ENCODE results near the gene ARAP1. TPM values are rescaled to one million over a fixed set of nuclear protein-coding genes. Genes with fewer than 3 reads are reported as not detected.

ARAP1 gene
- total RNA-seq, 2 donors from 2014 or later = 74.0 to 83.8 TPM

DNA sequence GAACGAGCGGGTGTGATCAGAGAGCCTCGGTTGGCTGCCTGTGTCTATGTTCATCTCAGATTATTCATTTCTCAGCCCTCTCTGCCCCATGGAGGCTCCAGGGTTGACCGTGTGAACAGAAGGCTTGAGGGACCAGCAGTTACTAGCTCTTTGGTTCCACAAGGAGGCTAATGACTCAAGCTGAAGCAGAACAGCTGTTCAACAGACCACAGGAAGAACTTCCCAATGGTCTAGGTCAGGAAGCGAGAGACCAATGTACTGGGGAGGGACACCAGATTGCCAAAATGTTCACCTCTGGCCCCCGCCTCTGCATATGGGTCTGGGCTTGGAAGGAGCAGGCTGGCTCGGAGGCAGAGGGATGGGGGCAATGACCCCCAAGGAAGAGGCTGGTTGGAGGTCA is 63.3 kb downstream of the ARAP1 start:
- H3K36me3 ChIP-seq = peaks cover 82% of the 10 kb centered on the region
- peaks cover 0 to 50% of the 10 kb centered on the region in 2 donors for H3K4me1 ChIP-seq
- no peak overlapping the region for H3K4me3 ChIP-seq
- no peaks in the 10 kb centered on the region for H3K27me3 ChIP-seq
- no peaks in the 10 kb centered on the region for H3K9me3 ChIP-seq
- DNase-seq (ENCODE audit: low spot score) = no peak
- H3K27ac ChIP-seq = no peak overlapping the region
- TF ChIP-seq, protein P1, sequence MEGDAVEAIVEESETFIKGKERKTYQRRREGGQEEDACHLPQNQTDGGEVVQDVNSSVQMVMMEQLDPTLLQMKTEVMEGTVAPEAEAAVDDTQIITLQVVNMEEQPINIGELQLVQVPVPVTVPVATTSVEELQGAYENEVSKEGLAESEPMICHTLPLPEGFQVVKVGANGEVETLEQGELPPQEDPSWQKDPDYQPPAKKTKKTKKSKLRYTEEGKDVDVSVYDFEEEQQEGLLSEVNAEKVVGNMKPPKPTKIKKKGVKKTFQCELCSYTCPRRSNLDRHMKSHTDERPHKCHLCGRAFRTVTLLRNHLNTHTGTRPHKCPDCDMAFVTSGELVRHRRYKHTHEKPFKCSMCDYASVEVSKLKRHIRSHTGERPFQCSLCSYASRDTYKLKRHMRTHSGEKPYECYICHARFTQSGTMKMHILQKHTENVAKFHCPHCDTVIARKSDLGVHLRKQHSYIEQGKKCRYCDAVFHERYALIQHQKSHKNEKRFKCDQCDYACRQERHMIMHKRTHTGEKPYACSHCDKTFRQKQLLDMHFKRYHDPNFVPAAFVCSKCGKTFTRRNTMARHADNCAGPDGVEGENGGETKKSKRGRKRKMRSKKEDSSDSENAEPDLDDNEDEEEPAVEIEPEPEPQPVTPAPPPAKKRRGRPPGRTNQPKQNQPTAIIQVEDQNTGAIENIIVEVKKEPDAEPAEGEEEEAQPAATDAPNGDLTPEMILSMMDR (IDR thresholded peaks at IDR 0.05) = no peak

GRCh38 chr11:72688486-72688885 is 63.7 kb downstream of the ARAP1 start:
- Histone ChIP-seq H3K4me1 (peaks cover 0 to 50% of the 10 kb centered on the region in 2 donors), H3K27ac (no peak overlapping the region), H3K27me3 (no peaks in the 10 kb centered on the region)

GRCh38 chr11:72687326-72687725 is 64.9 kb downstream of the ARAP1 start:
- DNase-seq (ENCODE audit: low spot score) = no peak
- H3K36me3 ChIP-seq = peaks cover 66% of the 10 kb centered on the region
- H3K9me3 ChIP-seq = no peaks in the 10 kb centered on the region
- TF ChIP-seq, protein P1 (IDR thresholded peaks at IDR 0.05) = no peak
- no peak overlapping the region for H3K4me3 ChIP-seq
- H3K4me1 ChIP-seq = peaks cover 0 to 50% of the 10 kb centered on the region in 2 donors
- peak overlapping the region; percentile 50 to 66 for H3K27ac ChIP-seq
- no peaks in the 10 kb centered on the region for H3K27me3 ChIP-seq

More at GRCh38 chr11:72688486-72688885, 63.7 kb downstream of the ARAP1 start:
- no peak for DNase-seq (ENCODE audit: low spot score)
- TF ChIP-seq, protein P1 (IDR thresholded peaks at IDR 0.05) = no peak
- Histone ChIP-seq H3K36me3 (peaks cover 78% of the 10 kb centered on the region), H3K4me3 (no peak overlapping the region), H3K9me3 (no peaks in the 10 kb centered on the region)

DNA sequence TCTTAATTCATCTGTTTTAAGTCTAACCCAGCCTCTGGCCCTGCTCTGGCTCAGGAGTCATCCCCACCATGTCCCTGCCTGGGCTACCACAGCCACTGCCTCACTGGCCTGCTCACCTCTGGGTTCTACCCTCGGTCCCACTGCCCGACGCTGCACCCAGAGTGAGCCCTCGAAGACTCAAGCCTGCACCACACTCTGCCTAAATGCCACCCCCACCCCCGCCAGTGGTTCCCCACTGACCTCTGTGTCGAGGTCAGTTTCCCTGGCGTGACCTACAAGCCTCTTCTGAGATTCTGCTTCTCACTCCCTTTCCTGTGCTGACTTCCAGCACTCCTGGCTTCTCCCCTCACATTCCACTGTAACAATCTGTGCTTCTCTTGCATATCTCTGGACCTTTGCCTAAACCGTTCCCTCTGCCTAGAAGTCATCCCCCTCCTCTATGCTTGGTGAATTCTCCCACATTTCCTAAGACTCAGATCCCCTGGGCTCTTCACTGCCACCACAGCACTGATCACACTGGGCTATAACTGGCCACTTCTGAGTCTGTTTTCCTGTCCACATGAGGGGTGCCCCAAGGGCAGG is 65.5 kb downstream of the ARAP1 start:
- H3K27me3 ChIP-seq = no peaks in the 10 kb centered on the region
- H3K4me1 ChIP-seq = peaks cover 0 to 50% of the 10 kb centered on the region in 2 donors
- H3K9me3 ChIP-seq = no peaks in the 10 kb centered on the region
- H3K4me3 ChIP-seq = no peak overlapping the region
- TF ChIP-seq, protein P1 (IDR thresholded peaks at IDR 0.05) = no peak
- no peak for DNase-seq (ENCODE audit: low spot score)
- H3K27ac ChIP-seq = peak overlapping the region; percentile 50 to 66
- peaks cover 60% of the 10 kb centered on the region for H3K36me3 ChIP-seq

DNA sequence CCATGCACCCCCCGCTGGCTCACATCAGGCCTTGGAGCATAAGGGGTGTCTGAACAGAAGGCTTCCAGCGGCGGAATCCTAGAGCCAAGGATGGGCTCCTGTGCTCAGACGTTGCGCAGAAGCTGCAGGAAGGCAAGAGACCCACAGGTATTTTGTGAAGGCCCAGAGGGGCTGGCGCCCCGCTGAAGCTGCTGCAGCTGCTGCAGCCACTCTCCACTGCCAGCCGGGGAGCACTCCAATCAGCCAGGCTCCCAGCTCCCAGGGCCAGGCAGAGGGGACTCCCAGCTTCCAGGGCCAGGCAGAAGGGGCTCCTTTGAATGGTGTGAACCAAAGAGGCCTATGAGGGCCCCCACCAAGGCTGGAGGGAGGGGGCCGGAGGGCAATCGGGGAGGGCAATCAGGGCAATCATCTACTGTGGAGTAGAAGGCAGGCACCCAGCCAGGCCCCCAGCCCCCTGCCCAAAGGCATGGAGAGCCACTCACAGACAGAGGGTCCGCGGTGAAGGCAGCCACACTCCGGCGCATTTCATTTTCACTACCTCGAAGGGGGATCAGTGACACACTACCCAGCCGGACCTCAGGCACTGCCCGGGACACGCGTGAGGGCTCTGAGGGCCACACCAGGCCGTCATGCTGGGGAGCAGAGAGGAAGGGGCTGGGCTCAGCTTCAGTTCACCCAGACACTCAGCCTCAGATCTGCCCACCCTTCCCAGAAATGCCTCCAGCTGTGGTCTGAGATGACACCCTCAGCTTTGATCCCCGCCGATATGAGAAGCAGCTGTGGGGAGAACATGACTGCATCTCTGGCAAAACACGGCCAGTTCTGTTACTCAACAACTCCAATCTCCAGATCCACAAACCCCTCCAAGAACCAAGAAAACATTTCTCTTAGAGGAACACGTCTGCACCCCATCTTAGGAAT is 66.4 kb downstream of the ARAP1 start:
- peak; percentile 69 for DNase-seq (ENCODE audit: low spot score)
- peak overlapping the region; percentile 50 to 66 for H3K27ac ChIP-seq
- H3K36me3 ChIP-seq = peaks cover 51% of the 10 kb centered on the region
- no peaks in the 10 kb centered on the region for H3K9me3 ChIP-seq
- H3K4me3 ChIP-seq = no peak overlapping the region
- TF ChIP-seq, protein P1 (IDR thresholded peaks at IDR 0.05) = no peak
- peaks cover 0 to 45% of the 10 kb centered on the region in 2 donors for H3K4me1 ChIP-seq
- no peaks in the 10 kb centered on the region for H3K27me3 ChIP-seq

All from right atrium auricular region (tissue), 2 donors.